ENCODE data around the gene FBXO42.

Gene FBXO42

DNA sequence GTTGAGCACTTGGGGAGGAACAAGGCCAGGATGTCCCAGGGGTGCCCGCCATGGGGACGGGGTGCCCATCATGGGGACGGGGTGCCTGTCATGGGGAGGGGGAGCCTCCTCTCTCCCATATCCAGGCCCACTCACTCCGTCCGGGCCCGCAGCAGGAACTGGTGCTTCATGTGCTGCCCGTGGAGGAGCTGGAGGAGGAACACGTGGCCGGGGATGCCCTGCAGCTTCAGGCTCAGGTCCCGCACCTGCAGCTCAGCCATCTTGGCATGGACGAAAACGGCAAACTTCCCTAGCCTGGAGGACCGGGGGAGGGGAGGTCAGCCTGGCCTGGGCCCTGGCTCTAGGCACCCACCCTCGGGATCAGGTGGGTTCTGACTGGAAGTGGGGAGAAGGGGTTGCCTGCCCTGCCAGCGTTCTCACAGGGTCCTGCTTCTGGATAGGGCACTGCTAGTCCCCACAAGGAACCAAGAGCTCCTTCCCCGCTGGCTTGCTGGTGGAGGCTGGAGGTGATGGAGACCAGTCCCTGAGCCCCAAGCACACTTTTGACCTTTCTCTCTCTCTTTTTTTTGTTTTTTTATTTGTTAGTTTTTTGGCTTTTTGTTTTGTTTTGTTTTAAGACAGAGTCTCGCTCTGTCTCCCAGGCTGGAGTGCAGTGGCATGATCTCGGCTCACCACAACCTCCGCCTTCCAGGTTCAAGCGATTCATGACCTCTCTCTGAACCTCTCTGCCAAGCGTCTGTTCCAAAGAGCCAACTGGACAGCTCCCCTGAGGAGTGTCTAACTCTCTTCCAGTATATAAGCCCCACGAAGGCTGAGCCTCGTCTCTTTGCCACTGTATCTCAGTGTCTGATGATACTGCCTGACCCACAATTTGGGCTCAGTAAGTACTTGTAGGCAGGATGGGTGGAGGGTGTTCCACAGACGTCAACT is 149.7 kb downstream of the FBXO42 start:
- no peak for DNase-seq (ENCODE audit: low read depth)
- TF ChIP-seq POLR2A (IDR thresholded peaks at IDR 0.05; ENCODE audit: extremely low read depth, insufficient read length) (no peak), MYC (IDR thresholded peaks at IDR 0.05; ENCODE audit: low read depth, low read length) (no peak)
- TF ChIP-seq, protein P1, sequence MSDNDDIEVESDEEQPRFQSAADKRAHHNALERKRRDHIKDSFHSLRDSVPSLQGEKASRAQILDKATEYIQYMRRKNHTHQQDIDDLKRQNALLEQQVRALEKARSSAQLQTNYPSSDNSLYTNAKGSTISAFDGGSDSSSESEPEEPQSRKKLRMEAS (IDR thresholded peaks at IDR 0.05; ENCODE audit: low read depth, low read length) = no peak
- TF ChIP-seq, protein P2, sequence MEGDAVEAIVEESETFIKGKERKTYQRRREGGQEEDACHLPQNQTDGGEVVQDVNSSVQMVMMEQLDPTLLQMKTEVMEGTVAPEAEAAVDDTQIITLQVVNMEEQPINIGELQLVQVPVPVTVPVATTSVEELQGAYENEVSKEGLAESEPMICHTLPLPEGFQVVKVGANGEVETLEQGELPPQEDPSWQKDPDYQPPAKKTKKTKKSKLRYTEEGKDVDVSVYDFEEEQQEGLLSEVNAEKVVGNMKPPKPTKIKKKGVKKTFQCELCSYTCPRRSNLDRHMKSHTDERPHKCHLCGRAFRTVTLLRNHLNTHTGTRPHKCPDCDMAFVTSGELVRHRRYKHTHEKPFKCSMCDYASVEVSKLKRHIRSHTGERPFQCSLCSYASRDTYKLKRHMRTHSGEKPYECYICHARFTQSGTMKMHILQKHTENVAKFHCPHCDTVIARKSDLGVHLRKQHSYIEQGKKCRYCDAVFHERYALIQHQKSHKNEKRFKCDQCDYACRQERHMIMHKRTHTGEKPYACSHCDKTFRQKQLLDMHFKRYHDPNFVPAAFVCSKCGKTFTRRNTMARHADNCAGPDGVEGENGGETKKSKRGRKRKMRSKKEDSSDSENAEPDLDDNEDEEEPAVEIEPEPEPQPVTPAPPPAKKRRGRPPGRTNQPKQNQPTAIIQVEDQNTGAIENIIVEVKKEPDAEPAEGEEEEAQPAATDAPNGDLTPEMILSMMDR (IDR thresholded peaks at IDR 0.05; ENCODE audit: low read depth, low read length) = no peak
- H3K4me3 ChIP-seq (ENCODE audit: low read depth, low read length) = no peak overlapping the region

DNA sequence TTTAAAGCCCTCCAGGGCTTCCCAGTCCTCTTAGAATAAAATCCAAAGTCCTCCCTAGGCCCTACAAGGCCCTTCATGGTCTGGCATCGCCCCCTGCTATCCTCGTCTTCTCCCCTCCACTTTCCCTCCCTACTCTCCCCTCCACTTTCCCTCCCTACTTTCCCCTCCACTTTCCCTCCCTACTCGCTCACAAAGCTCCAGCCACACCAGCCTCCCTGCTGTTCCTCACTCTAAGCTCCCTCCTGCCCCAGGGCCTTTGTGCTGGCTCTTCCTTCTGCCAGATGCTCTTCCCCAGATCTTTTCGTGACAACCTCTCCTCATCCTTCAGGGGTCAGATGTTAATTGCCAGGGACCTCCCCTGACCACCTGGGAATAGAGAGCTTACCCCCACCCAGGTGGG is 152.6 kb downstream of the FBXO42 start:
- H3K4me3 ChIP-seq (ENCODE audit: low read depth, low read length) = no peak overlapping the region
- DNase-seq (ENCODE audit: low read depth) = no peak
- TF ChIP-seq, protein P2 (IDR thresholded peaks at IDR 0.05; ENCODE audit: low read depth, low read length) = no peak
- TF ChIP-seq, protein P1 (IDR thresholded peaks at IDR 0.05; ENCODE audit: low read depth, low read length) = no peak
- no peak for TF ChIP-seq MYC (IDR thresholded peaks at IDR 0.05; ENCODE audit: low read depth, low read length)
- TF ChIP-seq POLR2A (IDR thresholded peaks at IDR 0.05; ENCODE audit: extremely low read depth, insufficient read length) = no peak

DNA sequence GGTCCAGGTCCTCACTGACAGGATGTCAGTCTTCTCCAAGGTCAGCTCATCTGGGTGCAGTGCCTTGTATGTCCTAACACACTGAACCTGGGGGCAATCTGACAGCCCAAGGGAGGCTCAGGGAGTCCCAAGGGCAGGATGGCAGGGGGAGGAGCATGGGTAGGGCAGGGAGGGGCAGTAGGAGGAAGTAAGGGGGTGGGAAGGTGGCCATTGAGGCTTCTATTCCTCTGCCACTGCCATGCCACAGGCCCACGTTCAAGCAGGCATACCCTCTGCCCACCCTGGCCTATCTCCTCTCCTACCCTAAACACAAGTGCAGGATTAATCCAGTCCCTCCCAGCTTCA is 153.2 kb downstream of the FBXO42 start:
- DNase-seq (ENCODE audit: low read depth) = no peak
- TF ChIP-seq, protein P1 (IDR thresholded peaks at IDR 0.05; ENCODE audit: low read depth, low read length) = no peak
- no peak for TF ChIP-seq POLR2A (IDR thresholded peaks at IDR 0.05; ENCODE audit: extremely low read depth, insufficient read length)
- TF ChIP-seq MYC (IDR thresholded peaks at IDR 0.05; ENCODE audit: low read depth, low read length) = no peak
- TF ChIP-seq, protein P2 (IDR thresholded peaks at IDR 0.05; ENCODE audit: low read depth, low read length) = no peak
- no peak overlapping the region for H3K4me3 ChIP-seq (ENCODE audit: low read depth, low read length)

DNA sequence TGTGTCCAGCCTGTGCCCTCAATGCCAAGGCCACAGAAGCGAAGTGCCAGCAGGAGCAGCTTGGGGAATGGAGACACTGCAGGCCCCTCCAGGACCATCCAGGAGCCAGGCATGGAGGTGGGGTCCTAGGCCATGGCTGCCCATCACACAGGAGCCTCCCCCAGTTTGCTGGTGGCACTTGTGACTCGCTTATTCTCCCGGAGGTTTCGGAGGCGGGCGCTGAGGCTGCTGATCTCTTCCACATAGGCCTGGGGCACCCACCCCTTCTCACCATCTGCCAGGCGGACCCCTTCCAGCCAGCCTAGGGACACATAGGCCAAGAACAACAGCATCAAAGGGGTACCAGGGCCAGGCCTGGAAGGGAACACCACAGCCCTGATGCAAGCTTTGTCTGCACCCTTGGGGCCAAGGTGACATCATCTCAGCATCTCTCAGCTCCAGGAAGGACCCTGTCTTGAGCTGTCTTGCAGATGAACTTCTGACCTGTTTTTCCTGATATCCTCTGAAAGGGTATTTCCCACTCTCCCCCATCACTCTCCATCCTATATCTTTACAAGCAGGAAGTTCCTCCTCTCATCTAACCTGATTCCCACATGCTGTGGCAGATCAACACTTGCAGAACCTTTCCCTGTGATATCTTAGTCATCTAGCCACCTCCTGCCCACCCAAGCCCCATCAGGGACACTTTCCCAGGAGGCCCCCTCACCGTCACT is 153.7 kb downstream of the FBXO42 start:
- DNase-seq (ENCODE audit: low read depth) = no peak
- TF ChIP-seq, protein P1 (IDR thresholded peaks at IDR 0.05; ENCODE audit: low read depth, low read length) = no peak
- TF ChIP-seq, protein P2 (IDR thresholded peaks at IDR 0.05; ENCODE audit: low read depth, low read length) = no peak
- TF ChIP-seq MYC (IDR thresholded peaks at IDR 0.05; ENCODE audit: low read depth, low read length) (no peak), POLR2A (IDR thresholded peaks at IDR 0.05; ENCODE audit: extremely low read depth, insufficient read length) (no peak)
- no peak overlapping the region for H3K4me3 ChIP-seq (ENCODE audit: low read depth, low read length)

DNA sequence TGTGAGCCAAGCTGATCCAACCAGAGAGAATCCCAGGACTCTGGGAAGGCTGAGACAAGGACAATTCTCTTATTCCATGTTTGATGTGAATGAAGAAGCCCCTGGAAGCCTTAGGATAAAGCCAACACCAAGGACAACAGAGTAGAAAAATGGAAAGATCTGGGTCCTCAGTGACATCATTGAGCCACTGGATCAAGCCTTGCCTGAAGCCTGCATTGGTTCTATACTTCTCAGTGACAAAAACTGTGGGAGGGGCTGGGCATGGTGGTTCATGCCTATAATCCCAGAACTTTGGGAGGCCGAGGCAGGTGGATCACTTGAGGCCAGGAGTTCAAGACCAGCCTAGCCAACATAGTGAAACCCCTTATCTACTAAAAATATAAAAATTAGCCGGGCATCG is 155.4 kb downstream of the FBXO42 start:
- no peak overlapping the region for H3K4me3 ChIP-seq (ENCODE audit: low read depth, low read length)
- TF ChIP-seq, protein P2 (IDR thresholded peaks at IDR 0.05; ENCODE audit: low read depth, low read length) = no peak
- TF ChIP-seq, protein P1 (IDR thresholded peaks at IDR 0.05; ENCODE audit: low read depth, low read length) = no peak
- TF ChIP-seq POLR2A (IDR thresholded peaks at IDR 0.05; ENCODE audit: extremely low read depth, insufficient read length) (no peak), MYC (IDR thresholded peaks at IDR 0.05; ENCODE audit: low read depth, low read length) (no peak)

More for the DNA sequence above, 155.4 kb downstream of the FBXO42 start:
- DNase-seq (ENCODE audit: low read depth) = no peak
